ENCODE data around the gene CCDC38.
"Not testable (repeated sequence)": the region's sequence is repeated elsewhere in the genome, so short reads cannot be mapped to it uniquely, and the experiment has no call there.

Gene CCDC38

GRCh38 chr12:95942524-95943329 is at the start of gene CCDC38:
TSS of gene CCDC38 (minus strand) at chr12:95942614. CDS start at chr12:95936509, 6,105 bp downstream.
- DNase-seq (ENCODE audit: low spot score): peak; percentile 84

- no peak for DNase-seq (ENCODE audit: low spot score)
These were observed 47.7 kb upstream of the CCDC38 start for GRCh38 chr12:95990136-95990535.

- DNase-seq (ENCODE audit: low spot score): no peak
These were observed 47.2 kb upstream of the CCDC38 start for GRCh38 chr12:95989504-95990123.

- no peak for DNase-seq (ENCODE audit: low spot score)
These were observed 46.3 kb upstream of the CCDC38 start for GRCh38 chr12:95988506-95989275.

- no peak for DNase-seq (ENCODE audit: low spot score)
These were observed 44.5 kb upstream of the CCDC38 start for GRCh38 chr12:95986635-95987570.

- no peak for DNase-seq (ENCODE audit: low spot score)
These were observed 42.3 kb upstream of the CCDC38 start for GRCh38 chr12:95984682-95985081.

- no peak for DNase-seq (ENCODE audit: low spot score)
These were observed 40.2 kb upstream of the CCDC38 start for GRCh38 chr12:95982602-95983001.

GRCh38 chr12:95980437-95980836 is 38.0 kb upstream of the CCDC38 start:
- no peak for DNase-seq (ENCODE audit: low spot score)

GRCh38 chr12:95978774-95979173 is 36.4 kb upstream of the CCDC38 start:
- DNase-seq (ENCODE audit: low spot score): no peak

- no peak for DNase-seq (ENCODE audit: low spot score)
These were observed 35.9 kb upstream of the CCDC38 start for GRCh38 chr12:95978351-95978750.

GRCh38 chr12:95977764-95978305 is 35.4 kb upstream of the CCDC38 start:
- DNase-seq (ENCODE audit: low spot score): no peak

GRCh38 chr12:95976416-95976832 is 34.0 kb upstream of the CCDC38 start:
- no peak for DNase-seq (ENCODE audit: low spot score)

GRCh38 chr12:95975491-95975890 is 33.1 kb upstream of the CCDC38 start:
- no peak for DNase-seq (ENCODE audit: low spot score)

GRCh38 chr12:95974358-95974757 is 31.9 kb upstream of the CCDC38 start:
- no peak for DNase-seq (ENCODE audit: low spot score)

- DNase-seq (ENCODE audit: low spot score): no peak
These were observed 30.5 kb upstream of the CCDC38 start for GRCh38 chr12:95972832-95973456.

GRCh38 chr12:95970905-95971304 is 28.5 kb upstream of the CCDC38 start:
- no peak for DNase-seq (ENCODE audit: low spot score)

GRCh38 chr12:95969116-95969515 is 26.7 kb upstream of the CCDC38 start:
- not testable (repeated sequence) for DNase-seq (ENCODE audit: low spot score)

GRCh38 chr12:95967301-95967700 is 24.9 kb upstream of the CCDC38 start:
- DNase-seq (ENCODE audit: low spot score): no peak

GRCh38 chr12:95966287-95966870 is 24.0 kb upstream of the CCDC38 start:
- DNase-seq (ENCODE audit: low spot score): no peak

- DNase-seq (ENCODE audit: low spot score): no peak
These were observed 20.7 kb upstream of the CCDC38 start for GRCh38 chr12:95963096-95963495.

- no peak for DNase-seq (ENCODE audit: low spot score)
These were observed 19.8 kb upstream of the CCDC38 start for GRCh38 chr12:95962222-95962621.

All from CD4-positive, alpha-beta T cell treated with Interleukin-15 for 4 hours (primary cell).